Limb (tissue), 2 donors: ENCODE results near the gene IFNAR1.
"Not testable (repeated sequence)": the region's sequence is repeated elsewhere in the genome, so short reads cannot be mapped to it uniquely, and the experiment has no call there.

ENCODE experiments used
- DNase-seq, 2 donors: peaks; one replicate each; pipeline ENCODE4 v3.0.0-alpha.2; 2016; ENCODE audit errors: extremely low spot score in 2 of 2

IFNAR1 gene

GRCh38 chr21:33375101-33375644 lies 50.4 kb downstream of the IFNAR1 start:
- no peak for DNase-seq

DNA sequence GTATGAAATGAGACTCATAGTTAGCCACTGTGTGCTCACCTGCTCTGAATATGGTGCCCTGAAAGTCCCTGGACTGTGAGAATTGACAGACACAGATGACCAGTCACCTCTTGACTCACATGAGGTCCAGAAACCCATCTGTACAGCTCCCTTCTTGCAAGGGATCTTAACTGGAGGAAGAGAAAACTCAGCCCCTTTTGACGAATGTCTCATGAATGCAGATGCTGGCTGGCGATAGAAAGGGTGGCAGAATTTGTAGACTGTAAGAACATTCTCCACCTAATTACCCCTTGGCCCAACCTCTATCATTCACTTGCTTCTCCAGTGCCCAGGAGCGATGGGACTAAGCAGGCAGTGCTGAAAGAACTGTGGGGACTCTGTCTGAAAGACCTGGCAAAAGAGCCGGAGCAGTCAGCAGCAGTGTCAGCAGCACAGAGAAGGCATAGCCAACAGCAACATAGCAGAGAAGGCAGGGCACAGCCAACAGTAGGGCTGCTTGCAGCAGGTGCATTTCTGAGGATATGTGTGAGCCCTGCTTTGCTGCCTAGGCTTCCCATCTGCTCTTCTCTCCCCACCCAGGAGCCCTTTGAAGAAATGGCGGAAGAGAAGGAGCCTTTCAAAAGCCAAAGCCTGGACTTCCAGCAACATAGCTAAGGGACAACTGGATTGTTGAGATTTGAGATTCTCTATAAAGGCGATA lies 52.6 kb downstream of the IFNAR1 start:
- DNase-seq, result no peak

DNA sequence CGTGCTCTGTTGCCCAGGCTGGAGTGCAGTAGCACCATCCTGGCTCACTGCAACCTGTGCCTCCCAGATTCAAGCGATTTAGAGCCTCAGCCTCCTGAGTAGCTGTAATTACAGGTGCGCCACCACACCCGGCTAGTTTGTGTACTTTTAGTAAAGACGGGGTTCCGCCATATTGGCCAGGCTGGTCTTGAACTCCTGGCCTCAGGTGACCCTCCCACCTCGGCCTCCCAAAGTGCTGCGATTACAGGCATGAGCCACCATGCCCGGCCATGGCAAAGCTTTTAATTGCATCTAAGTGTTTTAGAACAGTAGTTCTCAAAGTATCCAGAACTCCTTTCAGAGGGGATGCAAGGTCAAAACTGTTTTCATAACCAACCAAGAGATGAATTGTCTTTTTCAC lies 53.3 kb downstream of the IFNAR1 start:
- DNase-seq, result no peak

DNA sequence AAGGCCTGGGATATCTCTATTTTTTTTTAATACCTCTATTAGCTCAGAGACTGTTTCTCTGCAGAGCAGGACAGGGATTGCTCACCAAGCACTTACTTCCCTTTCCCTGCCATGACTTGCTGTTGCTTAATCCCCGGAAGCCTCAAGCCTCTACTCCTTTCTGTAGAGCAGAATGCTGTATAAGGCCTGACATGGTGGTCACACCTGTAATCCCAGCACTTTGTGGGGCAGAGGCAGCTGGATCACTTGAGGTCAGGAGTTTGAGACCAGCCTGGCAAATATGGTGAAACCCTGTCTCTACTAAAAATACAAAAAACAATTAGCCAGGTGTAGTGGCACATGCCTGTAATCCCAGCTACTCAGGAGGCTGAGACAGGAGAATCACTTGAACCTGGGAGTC lies 55.2 kb downstream of the IFNAR1 start:
- DNase-seq, result not testable (repeated sequence)

DNA sequence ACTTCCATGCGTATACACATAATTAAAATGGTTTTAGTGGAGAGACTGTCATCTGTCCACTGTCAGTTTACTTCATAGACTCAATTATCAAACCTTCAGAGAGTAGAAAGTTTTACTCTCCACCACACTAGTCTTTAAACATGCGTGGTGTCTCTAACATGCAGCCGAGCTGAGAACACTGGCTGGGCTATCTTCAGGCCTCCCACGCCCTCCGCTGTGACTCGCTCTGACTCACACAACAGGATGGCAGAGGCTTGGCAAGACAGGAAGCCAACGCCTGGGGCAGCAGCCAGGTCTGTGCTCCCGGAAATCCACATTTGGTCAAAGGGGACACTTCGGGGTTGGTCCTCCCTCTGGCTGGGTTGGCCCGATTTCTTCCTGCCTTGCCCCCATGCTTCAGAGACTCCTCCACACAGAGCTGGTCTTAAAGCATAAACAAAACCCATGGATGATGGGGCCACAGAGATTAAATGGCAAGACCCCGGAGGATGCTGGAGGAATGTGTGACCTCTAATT lies 55.8 kb downstream of the IFNAR1 start:
- DNase-seq, result no peak

DNA sequence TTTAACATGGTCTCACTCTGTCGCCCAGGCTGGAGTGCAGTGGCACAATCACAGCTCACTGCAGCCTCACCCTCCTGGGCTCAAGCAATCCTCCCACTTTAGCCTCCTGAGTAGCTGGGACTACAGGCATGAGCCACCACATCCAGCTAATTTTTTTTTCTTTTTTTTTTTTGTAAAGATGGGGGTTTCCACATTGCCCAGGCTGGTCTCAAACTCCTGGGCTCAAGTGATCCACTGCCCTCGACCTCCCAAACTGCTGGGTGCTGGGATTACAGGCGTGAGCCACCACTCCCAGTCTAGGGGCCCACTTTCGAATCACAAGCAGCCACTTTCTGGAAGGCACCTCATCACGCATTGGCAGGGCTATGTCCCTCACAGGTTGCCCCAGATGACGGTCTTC lies 56.6 kb downstream of the IFNAR1 start:
- DNase-seq, result not testable (repeated sequence)

- DNase-seq, result no peak
Measured at GRCh38 chr21:33383056-33383888, 58.5 kb downstream of the IFNAR1 start.

- no peak for DNase-seq
Measured at GRCh38 chr21:33384841-33385331, 60.1 kb downstream of the IFNAR1 start.

GRCh38 chr21:33386222-33386784 lies 61.5 kb downstream of the IFNAR1 start:
- no peak for DNase-seq

GRCh38 chr21:33387294-33387693 lies 62.5 kb downstream of the IFNAR1 start:
- DNase-seq, result no peak

DNA sequence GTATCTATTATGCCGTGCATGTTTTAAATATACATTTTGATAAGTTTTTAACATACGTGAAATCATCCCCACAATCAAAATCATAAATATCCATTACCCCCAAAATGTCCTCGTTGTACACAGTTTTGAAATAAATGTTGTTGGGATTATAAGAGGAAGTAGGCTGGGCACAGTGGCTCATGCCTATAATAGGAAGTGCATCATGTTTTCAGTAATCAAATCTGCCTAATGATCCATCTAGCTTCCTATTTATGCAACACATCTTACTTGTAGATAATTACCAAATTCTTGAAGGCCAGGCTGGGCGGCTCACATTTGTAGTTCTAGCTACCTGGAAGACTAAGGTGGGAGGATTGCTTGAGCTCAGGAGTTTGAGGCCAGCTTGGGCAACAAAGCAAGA lies 63.4 kb downstream of the IFNAR1 start:
- DNase-seq, result no peak

- no peak for DNase-seq
Measured at GRCh38 chr21:33390479-33390878, 65.7 kb downstream of the IFNAR1 start.

DNA sequence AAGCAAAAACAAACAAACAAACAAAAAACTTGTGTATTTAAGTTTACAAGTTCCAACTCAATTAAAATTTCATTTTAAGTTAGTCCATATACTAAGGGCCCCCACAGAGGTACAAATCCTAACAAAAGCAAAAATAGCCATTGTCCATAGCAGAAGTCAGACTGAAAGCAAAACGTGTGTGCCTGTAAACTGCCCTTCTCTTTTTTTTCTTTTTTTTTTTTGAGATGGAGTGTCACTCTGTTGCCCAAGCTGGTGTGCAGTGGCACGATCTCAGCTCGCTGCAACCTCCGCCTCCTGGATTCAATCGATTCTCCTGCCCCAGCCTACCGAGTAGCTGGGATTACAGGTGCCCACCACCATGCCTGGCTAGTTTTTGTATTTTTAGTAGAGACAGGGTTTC lies 66.9 kb downstream of the IFNAR1 start:
- DNase-seq, result no peak

GRCh38 chr21:33392284-33392985 lies 67.7 kb downstream of the IFNAR1 start:
- DNase-seq, result no peak

- DNase-seq, result no peak
Measured at GRCh38 chr21:33393348-33393747, 68.6 kb downstream of the IFNAR1 start.

- DNase-seq, result no peak
Measured at GRCh38 chr21:33394260-33394659, 69.5 kb downstream of the IFNAR1 start.

GRCh38 chr21:33395891-33396331 lies 71.1 kb downstream of the IFNAR1 start:
- DNase-seq, result no peak

DNA sequence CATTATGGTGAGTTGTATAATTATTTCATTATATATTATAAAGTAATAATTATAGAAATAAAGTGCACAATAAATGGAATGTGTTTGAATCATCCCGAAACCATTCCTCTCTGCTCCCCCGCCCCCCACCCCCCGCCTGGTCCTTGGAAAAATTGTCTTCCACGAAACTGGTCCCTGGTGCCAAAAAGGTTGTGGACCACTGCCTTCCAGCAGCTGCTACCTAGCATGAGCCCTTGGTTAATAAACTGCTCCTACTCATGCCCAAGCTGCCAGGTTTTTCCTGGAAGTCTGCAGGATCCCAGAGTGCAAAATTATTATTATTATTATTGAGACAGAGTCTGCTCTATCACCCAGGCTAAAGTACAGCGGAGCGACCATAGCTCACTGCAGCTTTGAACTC lies 71.7 kb downstream of the IFNAR1 start:
- DNase-seq, result no peak

GRCh38 chr21:33396951-33397350 lies 72.2 kb downstream of the IFNAR1 start:
- DNase-seq, result no peak

- DNase-seq, result no peak
Measured at GRCh38 chr21:33397717-33398116, 72.9 kb downstream of the IFNAR1 start.

GRCh38 chr21:33398361-33398760 lies 73.6 kb downstream of the IFNAR1 start:
- no peak for DNase-seq
